ENCODE measurements around the gene ZBTB5.

DNA sequence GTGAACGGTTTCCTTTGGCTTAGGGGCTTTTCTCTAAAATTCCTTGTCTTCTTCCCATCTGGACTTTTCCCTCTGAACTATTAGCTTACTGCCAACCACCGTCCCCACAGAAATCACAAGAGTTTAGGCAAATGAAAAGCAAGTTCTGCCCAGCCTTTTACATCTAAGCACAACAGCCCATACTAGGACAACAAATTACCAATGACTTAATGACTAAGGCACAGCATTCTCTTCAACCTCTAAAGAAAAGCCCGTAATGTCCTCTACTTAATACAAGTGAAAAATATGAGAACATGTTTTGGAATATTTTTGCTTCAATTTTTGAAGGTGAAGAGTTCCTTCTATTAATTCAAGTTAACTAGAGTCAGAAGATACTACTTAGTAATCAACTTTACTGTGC is 1.2 kb downstream of the ZBTB5 start:
- TF ChIP-seq EZH2 (IDR thresholded peaks at IDR 0.05; ENCODE audit: low read depth) = no peak
- TF ChIP-seq CTCF (conservative IDR thresholded peaks at IDR 0.05) = no peak

Data from PC-9 (cell line).